SJSA1 (cell line): ENCODE measurements around the gene ADGRD1. TPM values are rescaled to one million over a fixed set of nuclear protein-coding genes. Genes with fewer than 3 reads are reported as not detected.

Source experiments
- total RNA-seq: library from RNA; depleted of rRNA; stranded (reverse); fragments of >200 nt; shearing (Covaris generic); gene quantifications from 2 replicates; pipeline ENCODE4 v1.2.3, GENCODE V29; 2014; rRNA removed

Gene ADGRD1
- total RNA-seq, 1 experiment from 2014 or later: 1.0 TPM

Other genes with a start within 250 kb of the ADGRD1 start
- 0.16 TPM in 1 of 2 replicates, not detected in the other for gene RIMBP2, start 237.6 kb upstream of the ADGRD1 start, total RNA-seq
- gene STX2, start 114.7 kb upstream of the ADGRD1 start, total RNA-seq: 22.6 and 47.9 TPM in 2 replicates
- 606 and 623 TPM in 2 replicates for gene RAN, start 81.8 kb upstream of the ADGRD1 start, total RNA-seq